HepG2 (cell line): ENCODE measurements around the gene TIA1. TPM values are rescaled to one million over a fixed set of nuclear protein-coding genes. Genes with fewer than 3 reads are reported as not detected.
A peak's percentile ranks its signal among the peaks of the same experiment; 100 is the strongest.

ENCODE experiments used
- AGO1 ChIP-seq: fragments of 200-400 bp; formaldehyde crosslinking; IDR thresholded peaks from 2 replicates; pipeline ENCODE4 v1.6.1; 2017; ENCODE audit warnings: mild to moderate bottlenecking, low read depth, low read length, moderate library complexity; ENCODE audit not compliant: poor library complexity, severe bottlenecking
- EP300 ChIP-seq, 3 experiments: sonication (generic) in 1 of 3; formaldehyde crosslinking in 1 of 3; IDR thresholded peaks; 2 replicates each; pipeline versions ENCODE4 v1.5.1 to v1.6.1; 2011 to 2020; ENCODE audit warnings: low read depth in 2 of 3, low read length in 2 of 3, borderline replicate concordance in 1 of 3, improper control_type of control experiment in 1 of 3, mild to moderate bottlenecking in 1 of 3, missing genetic modification reagents in 1 of 3, moderate library complexity in 1 of 3
- GABPA ChIP-seq, 2 experiments: IDR thresholded peaks; 2 replicates each; pipeline ENCODE4 v1.6.1; 2011 to 2016; ENCODE audit warnings: low read depth in 2 of 2, low read length in 1 of 2, missing biosample characterization in 1 of 2, missing genetic modification characterization in 1 of 2
- HCFC1 ChIP-seq: fragments of 150-350 bp; IDR thresholded peaks from 2 replicates; pipeline ENCODE4 v1.6.1; 2014; ENCODE audit warnings: low read depth, low read length
- KAT2B ChIP-seq: fragments of 150-350 bp; IDR thresholded peaks from 2 replicates; pipeline ENCODE4 v1.6.1; 2014; ENCODE audit warnings: low read depth, low read length, borderline replicate concordance
- RARA ChIP-seq: IDR thresholded peaks from 2 replicates; pipeline ENCODE4 v1.6.1; 2016; ENCODE audit warnings: missing genetic modification reagents, missing compliant biosample characterization
- SALL2 ChIP-seq: sonication (generic); formaldehyde crosslinking; IDR thresholded peaks from 2 replicates; pipeline ENCODE4 v1.8.1; 2023; ENCODE audit warnings: mild to moderate bottlenecking, missing genetic modification reagents, inconsistent platforms
- ZNF446 ChIP-seq: sonication (generic); formaldehyde crosslinking; IDR thresholded peaks from 2 replicates; pipeline ENCODE4 v1.5.0; 2020; ENCODE audit warnings: mild to moderate bottlenecking, missing genetic modification reagents
- ZNF7 ChIP-seq: IDR thresholded peaks from 2 replicates; pipeline ENCODE4 v1.6.1; 2016; ENCODE audit warnings: missing biosample characterization, missing genetic modification reagents
- ZNF788 ChIP-seq: sonication (generic); formaldehyde crosslinking; IDR thresholded peaks from 2 replicates; pipeline ENCODE4 v1.5.0; 2020; ENCODE audit warnings: mild to moderate bottlenecking, missing genetic modification reagents, borderline replicate concordance
- polyA plus RNA-seq, 8 experiments: library from polyadenylated mRNA; depleted of rRNA in 3 of 8; stranded (reverse) in 7 of 8; unstranded in 1 of 8; fragments of >200 nt; fragmentation: Illumina TruSeq in 4 of 8; extraction: Trizol in 4 of 8; gene quantifications; 2 replicates each; pipeline versions ENCODE4 v1.2.1 to v1.2.3, GENCODE V29; 2011 to 2016; ENCODE audit warnings: low read depth in 4 of 8, missing spikeins in 1 of 8, mixed read lengths in 1 of 8; ENCODE audit not compliant: insufficient read depth in 1 of 8
- total RNA-seq, 5 experiments: library from RNA; depleted of rRNA; stranded (reverse); fragments of >200 nt; fragmentation: Illumina TruSeq; extraction: Trizol; gene quantifications; 2 replicates each; pipeline ENCODE4 v1.2.3, GENCODE V29; 2016; ENCODE audit warnings: low read depth in 1 of 5
- TF ChIP-seq, protein P1 (sequence below): sonication (generic); formaldehyde crosslinking; IDR thresholded peaks from 2 replicates; pipeline ENCODE4 v1.4.0; 2020; ENCODE audit warnings: mild to moderate bottlenecking, missing genetic modification reagents
- TF ChIP-seq, protein P2 (sequence below): fragments of 450-650 bp; IDR thresholded peaks from 2 replicates; pipeline ENCODE4 v1.6.1; 2016
- TF ChIP-seq, protein P3 (sequence below): sonication (generic); formaldehyde crosslinking; conservative IDR thresholded peaks from 2 replicates; pipeline ENCODE4 v1.5.0; 2020; ENCODE audit warnings: missing genetic modification reagents

Gene TIA1
- total and polyA plus RNA-seq, 2 of the 13 experiments (the other 11 are each of a cell fraction or from before 2014, with no cell fraction given), result 209 to 319 TPM

DNA sequence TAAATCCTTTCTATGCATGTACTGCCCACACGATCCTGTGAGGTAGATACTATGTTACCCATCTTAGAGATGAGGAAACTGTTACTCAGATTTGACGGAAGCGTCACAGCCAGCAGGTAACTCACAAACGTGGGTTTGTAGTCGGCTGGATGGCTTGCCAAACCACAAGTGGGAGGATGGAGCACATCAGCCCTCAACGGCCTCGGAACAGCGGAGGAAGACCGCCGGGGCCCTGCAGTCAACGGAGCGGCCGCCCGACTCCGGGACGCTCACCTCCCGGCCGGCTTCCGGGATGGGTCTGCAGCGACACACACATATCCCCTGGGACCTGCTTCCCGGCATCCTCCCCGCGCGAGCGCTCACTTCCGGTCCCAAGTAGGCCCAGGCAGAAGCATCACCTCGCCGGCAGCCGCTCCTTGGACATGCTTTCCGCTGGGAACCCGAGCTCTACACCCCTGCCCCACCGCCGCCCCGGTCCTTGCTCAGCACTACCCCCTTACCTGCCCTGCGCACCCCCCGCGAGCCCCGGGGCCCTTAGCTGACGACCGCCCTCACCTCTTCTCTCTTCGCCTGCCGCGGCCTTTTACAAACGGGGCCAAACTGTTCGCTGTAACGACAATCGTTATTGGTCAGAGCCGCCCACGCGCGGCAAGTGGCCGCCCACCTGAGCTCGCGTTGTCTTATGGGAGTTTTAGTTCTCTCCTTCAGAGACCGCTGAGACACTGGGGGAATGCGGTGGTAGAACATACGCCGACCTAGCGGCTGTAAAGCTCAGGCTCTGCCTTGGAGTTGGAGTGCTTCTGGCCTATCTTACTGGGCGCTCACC is 57.8 kb downstream of the TIA1 start, which contains the start of gene C2orf42 (continued):
- TF ChIP-seq, protein P1, sequence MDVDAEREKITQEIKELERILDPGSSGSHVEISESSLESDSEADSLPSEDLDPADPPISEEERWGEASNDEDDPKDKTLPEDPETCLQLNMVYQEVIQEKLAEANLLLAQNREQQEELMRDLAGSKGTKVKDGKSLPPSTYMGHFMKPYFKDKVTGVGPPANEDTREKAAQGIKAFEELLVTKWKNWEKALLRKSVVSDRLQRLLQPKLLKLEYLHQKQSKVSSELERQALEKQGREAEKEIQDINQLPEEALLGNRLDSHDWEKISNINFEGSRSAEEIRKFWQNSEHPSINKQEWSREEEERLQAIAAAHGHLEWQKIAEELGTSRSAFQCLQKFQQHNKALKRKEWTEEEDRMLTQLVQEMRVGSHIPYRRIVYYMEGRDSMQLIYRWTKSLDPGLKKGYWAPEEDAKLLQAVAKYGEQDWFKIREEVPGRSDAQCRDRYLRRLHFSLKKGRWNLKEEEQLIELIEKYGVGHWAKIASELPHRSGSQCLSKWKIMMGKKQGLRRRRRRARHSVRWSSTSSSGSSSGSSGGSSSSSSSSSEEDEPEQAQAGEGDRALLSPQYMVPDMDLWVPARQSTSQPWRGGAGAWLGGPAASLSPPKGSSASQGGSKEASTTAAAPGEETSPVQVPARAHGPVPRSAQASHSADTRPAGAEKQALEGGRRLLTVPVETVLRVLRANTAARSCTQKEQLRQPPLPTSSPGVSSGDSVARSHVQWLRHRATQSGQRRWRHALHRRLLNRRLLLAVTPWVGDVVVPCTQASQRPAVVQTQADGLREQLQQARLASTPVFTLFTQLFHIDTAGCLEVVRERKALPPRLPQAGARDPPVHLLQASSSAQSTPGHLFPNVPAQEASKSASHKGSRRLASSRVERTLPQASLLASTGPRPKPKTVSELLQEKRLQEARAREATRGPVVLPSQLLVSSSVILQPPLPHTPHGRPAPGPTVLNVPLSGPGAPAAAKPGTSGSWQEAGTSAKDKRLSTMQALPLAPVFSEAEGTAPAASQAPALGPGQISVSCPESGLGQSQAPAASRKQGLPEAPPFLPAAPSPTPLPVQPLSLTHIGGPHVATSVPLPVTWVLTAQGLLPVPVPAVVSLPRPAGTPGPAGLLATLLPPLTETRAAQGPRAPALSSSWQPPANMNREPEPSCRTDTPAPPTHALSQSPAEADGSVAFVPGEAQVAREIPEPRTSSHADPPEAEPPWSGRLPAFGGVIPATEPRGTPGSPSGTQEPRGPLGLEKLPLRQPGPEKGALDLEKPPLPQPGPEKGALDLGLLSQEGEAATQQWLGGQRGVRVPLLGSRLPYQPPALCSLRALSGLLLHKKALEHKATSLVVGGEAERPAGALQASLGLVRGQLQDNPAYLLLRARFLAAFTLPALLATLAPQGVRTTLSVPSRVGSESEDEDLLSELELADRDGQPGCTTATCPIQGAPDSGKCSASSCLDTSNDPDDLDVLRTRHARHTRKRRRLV (CRISPR knock-in tag), result peak; percentile 96; the same call in 1 of the 2 replicates
- TF ChIP-seq GABPA (IDR thresholded peaks at IDR 0.05; ENCODE audit: low read depth, low read length) (peak; percentile 93), GABPA (CRISPR knock-in tag; IDR thresholded peaks at IDR 0.05; ENCODE audit: low read depth) (peak; percentile 96), HCFC1 (peak; percentile 80), EP300 (IDR thresholded peaks at IDR 0.05; ENCODE audit: low read depth in 2 of 2, low read length in 2 of 2) (0 out of 4 replicates have a peak, but pooled peaks of 1 of the 2 experiments have one; percentile 60), EP300 (CRISPR knock-in tag; IDR thresholded peaks at IDR 0.05; ENCODE audit: borderline replicate concordance) (peak; percentile 30), ZNF446 (CRISPR knock-in tag) (no peak), RARA (peak; percentile 51), ZNF7 (no peak), SALL2 (CRISPR knock-in tag) (peak; percentile 86; the same call in 1 of the 2 replicates), ZNF788 (CRISPR knock-in tag) (peak; percentile 96), AGO1 (peak; percentile 72), KAT2B (no peak)
- TF ChIP-seq, protein P2, sequence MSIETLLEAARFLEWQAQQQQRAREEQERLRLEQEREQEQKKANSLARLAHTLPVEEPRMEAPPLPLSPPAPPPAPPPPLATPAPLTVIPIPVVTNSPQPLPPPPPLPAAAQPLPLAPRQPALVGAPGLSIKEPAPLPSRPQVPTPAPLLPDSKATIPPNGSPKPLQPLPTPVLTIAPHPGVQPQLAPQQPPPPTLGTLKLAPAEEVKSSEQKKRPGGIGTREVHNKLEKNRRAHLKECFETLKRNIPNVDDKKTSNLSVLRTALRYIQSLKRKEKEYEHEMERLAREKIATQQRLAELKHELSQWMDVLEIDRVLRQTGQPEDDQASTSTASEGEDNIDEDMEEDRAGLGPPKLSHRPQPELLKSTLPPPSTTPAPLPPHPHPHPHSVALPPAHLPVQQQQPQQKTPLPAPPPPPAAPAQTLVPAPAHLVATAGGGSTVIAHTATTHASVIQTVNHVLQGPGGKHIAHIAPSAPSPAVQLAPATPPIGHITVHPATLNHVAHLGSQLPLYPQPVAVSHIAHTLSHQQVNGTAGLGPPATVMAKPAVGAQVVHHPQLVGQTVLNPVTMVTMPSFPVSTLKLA, result peak; percentile 62; the same call in 1 of the 2 replicates
- TF ChIP-seq, protein P3, sequence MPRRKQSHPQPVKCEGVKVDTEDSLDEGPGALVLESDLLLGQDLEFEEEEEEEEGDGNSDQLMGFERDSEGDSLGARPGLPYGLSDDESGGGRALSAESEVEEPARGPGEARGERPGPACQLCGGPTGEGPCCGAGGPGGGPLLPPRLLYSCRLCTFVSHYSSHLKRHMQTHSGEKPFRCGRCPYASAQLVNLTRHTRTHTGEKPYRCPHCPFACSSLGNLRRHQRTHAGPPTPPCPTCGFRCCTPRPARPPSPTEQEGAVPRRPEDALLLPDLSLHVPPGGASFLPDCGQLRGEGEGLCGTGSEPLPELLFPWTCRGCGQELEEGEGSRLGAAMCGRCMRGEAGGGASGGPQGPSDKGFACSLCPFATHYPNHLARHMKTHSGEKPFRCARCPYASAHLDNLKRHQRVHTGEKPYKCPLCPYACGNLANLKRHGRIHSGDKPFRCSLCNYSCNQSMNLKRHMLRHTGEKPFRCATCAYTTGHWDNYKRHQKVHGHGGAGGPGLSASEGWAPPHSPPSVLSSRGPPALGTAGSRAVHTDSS (CRISPR knock-in tag), result 0 out of 2 replicates have a peak, but pooled peaks have one; percentile 35
